A673 (cell line): ENCODE measurements around the gene NAGA.

Source experiments
- EZH2 ChIP-seq: fragments of 200-600 bp; sonication (generic); IDR thresholded peaks from 2 replicates; pipeline ENCODE4 v1.6.1; 2017; ENCODE audit warnings: borderline replicate concordance, low read depth, mild to moderate bottlenecking, mixed read lengths, antibody characterized with exemption, low read length; ENCODE audit not compliant: poor library complexity, severe bottlenecking
- TF ChIP-seq, protein P1 (sequence below): fragments of 300-800, 200-600 bp; sonication (generic); conservative IDR thresholded peaks from 2 replicates; pipeline ENCODE4 v1.5.1; 2017; ENCODE audit warnings: low read depth, mild to moderate bottlenecking, antibody characterized with exemption, low read length, moderate library complexity, mixed read lengths

DNA sequence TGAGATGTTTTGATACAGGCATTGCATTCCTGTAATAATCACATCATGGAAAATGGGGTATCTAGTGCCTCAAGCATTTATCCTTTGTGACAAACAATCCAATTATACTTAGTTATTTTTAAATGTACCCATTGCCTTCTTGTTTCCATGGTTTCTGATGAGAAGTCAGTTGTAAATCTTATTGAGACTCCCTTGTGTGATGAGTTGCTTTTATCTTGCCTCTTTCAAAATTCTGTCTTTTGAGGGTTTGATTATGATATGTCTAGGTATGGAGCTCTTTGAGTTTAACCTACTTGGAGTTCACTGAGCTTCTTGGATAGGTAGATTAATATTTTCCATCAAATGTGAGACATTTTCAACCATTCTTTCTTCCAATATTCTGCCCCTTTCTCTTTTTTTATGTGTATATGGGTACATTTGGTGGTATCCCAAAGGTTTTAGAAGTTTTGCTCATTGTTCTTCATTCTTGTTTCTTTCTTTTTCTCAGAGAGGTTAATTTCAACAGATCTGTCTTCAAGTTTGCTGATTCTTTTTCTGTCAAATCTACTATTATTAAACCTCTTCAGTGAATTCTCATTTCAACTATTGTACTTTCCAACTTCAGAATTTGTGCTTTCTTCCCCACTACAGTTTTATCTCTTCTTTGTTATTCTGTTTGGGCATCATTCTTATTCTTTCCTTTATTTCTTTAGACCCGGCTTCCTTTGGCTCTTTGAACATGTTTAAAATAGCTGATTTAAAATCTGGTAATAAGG, 13.7 kb downstream of the NAGA start:
- TF ChIP-seq, protein P1, sequence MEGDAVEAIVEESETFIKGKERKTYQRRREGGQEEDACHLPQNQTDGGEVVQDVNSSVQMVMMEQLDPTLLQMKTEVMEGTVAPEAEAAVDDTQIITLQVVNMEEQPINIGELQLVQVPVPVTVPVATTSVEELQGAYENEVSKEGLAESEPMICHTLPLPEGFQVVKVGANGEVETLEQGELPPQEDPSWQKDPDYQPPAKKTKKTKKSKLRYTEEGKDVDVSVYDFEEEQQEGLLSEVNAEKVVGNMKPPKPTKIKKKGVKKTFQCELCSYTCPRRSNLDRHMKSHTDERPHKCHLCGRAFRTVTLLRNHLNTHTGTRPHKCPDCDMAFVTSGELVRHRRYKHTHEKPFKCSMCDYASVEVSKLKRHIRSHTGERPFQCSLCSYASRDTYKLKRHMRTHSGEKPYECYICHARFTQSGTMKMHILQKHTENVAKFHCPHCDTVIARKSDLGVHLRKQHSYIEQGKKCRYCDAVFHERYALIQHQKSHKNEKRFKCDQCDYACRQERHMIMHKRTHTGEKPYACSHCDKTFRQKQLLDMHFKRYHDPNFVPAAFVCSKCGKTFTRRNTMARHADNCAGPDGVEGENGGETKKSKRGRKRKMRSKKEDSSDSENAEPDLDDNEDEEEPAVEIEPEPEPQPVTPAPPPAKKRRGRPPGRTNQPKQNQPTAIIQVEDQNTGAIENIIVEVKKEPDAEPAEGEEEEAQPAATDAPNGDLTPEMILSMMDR, result no peak
- no peak for TF ChIP-seq EZH2
